ENCODE data around the gene NR4A3. TPM values are rescaled to one million over a fixed set of nuclear protein-coding genes. Genes with fewer than 3 reads are reported as not detected.

Gene NR4A3
- total RNA-seq, 1 experiment from 2014 or later: 0.86 TPM

GRCh38 chr9:99866398-99866797, 44.7 kb downstream of the NR4A3 start (continued):
- TF ChIP-seq POLR2A (IDR thresholded peaks at IDR 0.05; ENCODE audit: borderline replicate concordance, extremely low read depth, insufficient read depth, insufficient read length): no peak
- no peak for TF ChIP-seq TCF7L2 (IDR thresholded peaks at IDR 0.05; ENCODE audit: borderline replicate concordance, extremely low read depth, insufficient read depth, insufficient read length)

GRCh38 chr9:99867536-99867935, 45.9 kb downstream of the NR4A3 start:
- H2AFZ ChIP-seq (ENCODE audit: low read depth, low read length, poor library complexity, severe bottlenecking): no peak overlapping the region
- CTCF ChIA-PET: no interaction called here
- H3K9me2 ChIP-seq (ENCODE audit: insufficient read depth): no peaks in the 10 kb centered on the region
- no peak overlapping the region for H3K27ac ChIP-seq (ENCODE audit: low read depth, low read length)
- H3K9me3 ChIP-seq (ENCODE audit: control insufficient read depth in 1 of 2, insufficient read depth in 1 of 2, low read depth in 1 of 2, low read length in 2 of 2): no peaks in the 10 kb centered on the region
- no peaks in the 10 kb centered on the region; a peak in 1 of 4 replicates for H3K4me1 ChIP-seq (ENCODE audit: control insufficient read depth in 1 of 2, insufficient read depth in 2 of 2, low read length in 2 of 2)
- H4K20me1 ChIP-seq (ENCODE audit: insufficient read depth): no peaks in the 10 kb centered on the region
- no peaks in the 10 kb centered on the region for H3K79me2 ChIP-seq (ENCODE audit: insufficient read depth, low read length)
- RAD21 ChIA-PET (ENCODE audit: low non-redundant PET in 1 of 2, low total read pairs in 2 of 2, uncharacterized antibody in 2 of 2, unreplicated experiment in 2 of 2): no interaction called here
- no TSS peak for BruUV-seq (replicated peaks)
- no peaks in the 10 kb centered on the region for H3K36me3 ChIP-seq (ENCODE audit: control insufficient read depth in 1 of 2, insufficient read depth in 2 of 2, low read length in 2 of 2)
- intact Hi-C loops (cut with micrococcal nuclease): no loop called here
- H3K9ac ChIP-seq (ENCODE audit: low read length): no peak overlapping the region
- POLR2A ChIA-PET: no interaction called here
- H3K4me2 ChIP-seq (ENCODE audit: low read length): no peak overlapping the region
- no peaks in the 10 kb centered on the region for H3K27me3 ChIP-seq (ENCODE audit: insufficient read depth, low read length)
- H3K4me3 ChIP-seq (replicated peaks in 1 of 2; ENCODE audit: low read depth in 1 of 2, low read length in 2 of 2): no peak overlapping the region
- no peak for TF ChIP-seq FOSL1 (IDR thresholded peaks at IDR 0.05; ENCODE audit: low read depth)
- no peak for TF ChIP-seq REST (IDR thresholded peaks at IDR 0.05; ENCODE audit: low read depth)
- TF ChIP-seq POLR2A (IDR thresholded peaks at IDR 0.05; ENCODE audit: borderline replicate concordance, extremely low read depth, insufficient read depth, insufficient read length): no peak
- TF ChIP-seq SIN3A (IDR thresholded peaks at IDR 0.05; ENCODE audit: low read depth): no peak
- TF ChIP-seq CBX3 (IDR thresholded peaks at IDR 0.05; ENCODE audit: low read depth): no peak
- no peak for DNase-seq (ENCODE audit: low read depth, low spot score)
- no peak for ATAC-seq

All from HCT116 (cell line).